ENCODE results near the gene ITGB4. TPM values are rescaled to one million over a fixed set of nuclear protein-coding genes. Genes with fewer than 3 reads are reported as not detected.
A peak's percentile ranks its signal among the peaks of the same experiment; 100 is the strongest.

ITGB4 gene
- total RNA-seq = 100 to 1,000 TPM; 371 to 689 (median 435) TPM

GRCh38 chr17:75720656-75721462 is at the start of gene ITGB4:
Gene ITGB4, plus strand, starts transcription at chr17:75721459. Its CDS starts 3,245 bp downstream, at chr17:75724704.
- peak in 1 of 2 donors; percentile 93 for DNase-seq (ENCODE audit: low spot score in 2 of 2)
- intact Hi-C loops (cut with DNase I; ENCODE audit: low total_unique reads) = no loop called here
- peak within 1 kb of the TSS; percentile 51 for H3K4me3 ChIP-seq (ENCODE audit: low read depth, poor library complexity, severe bottlenecking)
- TF ChIP-seq POLR2A (IDR thresholded peaks at IDR 0.05) (no peak), CTCF (IDR thresholded peaks at IDR 0.05) (no peak)
- 1 to 4% methylated on average over 11 to 42 of the region's 70 CpGs for WGBS, 2 donors

GRCh38 chr17:75672011-75672410 is 49.2 kb upstream of the ITGB4 start:
- TF ChIP-seq POLR2A (IDR thresholded peaks at IDR 0.05) = no peak
- no peak for TF ChIP-seq CTCF (IDR thresholded peaks at IDR 0.05)
- no peak for DNase-seq (ENCODE audit: low spot score in 2 of 2)
- no peak overlapping the region for H3K4me3 ChIP-seq (ENCODE audit: low read depth, poor library complexity, severe bottlenecking)
- intact Hi-C loops (cut with DNase I; ENCODE audit: low total_unique reads) = loop anchor here (5.0 kb wide), 1 partner anchor 80 kb away; no protein-coding TSS in a partner anchor
- WGBS, 2 donors = 93 to 94% methylated on average over 5 of the region's 5 CpGs

- no peak overlapping the region for H3K4me3 ChIP-seq (ENCODE audit: low read depth, poor library complexity, severe bottlenecking)
- TF ChIP-seq POLR2A (IDR thresholded peaks at IDR 0.05) (no peak), CTCF (IDR thresholded peaks at IDR 0.05) (no peak)
- 81 to 82% methylated on average over 4 of the region's 4 CpGs for WGBS, 2 donors
- intact Hi-C loops (cut with DNase I; ENCODE audit: low total_unique reads) = loop anchor here (5.0 kb wide), 1 partner anchor 79 kb away; no protein-coding TSS in a partner anchor
- DNase-seq (ENCODE audit: low spot score in 2 of 2) = no peak
Observed at GRCh38 chr17:75673487-75673886, 47.8 kb upstream of the ITGB4 start.

GRCh38 chr17:75676461-75676860 is 44.8 kb upstream of the ITGB4 start:
- no peak for DNase-seq (ENCODE audit: low spot score in 2 of 2)
- WGBS, 2 donors = 68 to 80% methylated on average over 3 of the region's 3 CpGs
- no peak overlapping the region for H3K4me3 ChIP-seq (ENCODE audit: low read depth, poor library complexity, severe bottlenecking)
- intact Hi-C loops (cut with DNase I; ENCODE audit: low total_unique reads) = no loop called here
- TF ChIP-seq POLR2A (IDR thresholded peaks at IDR 0.05) (no peak), CTCF (IDR thresholded peaks at IDR 0.05) (no peak)

GRCh38 chr17:75679706-75680211 is 41.5 kb upstream of the ITGB4 start:
- no peak for DNase-seq (ENCODE audit: low spot score in 2 of 2)
- TF ChIP-seq CTCF (IDR thresholded peaks at IDR 0.05) (no peak), POLR2A (IDR thresholded peaks at IDR 0.05) (no peak)
- intact Hi-C loops (cut with DNase I; ENCODE audit: low total_unique reads) = no loop called here
- no peak overlapping the region for H3K4me3 ChIP-seq (ENCODE audit: low read depth, poor library complexity, severe bottlenecking)
- 25 to 34% methylated on average over 11 of the region's 11 CpGs for WGBS, 2 donors
